ENCODE measurements around the gene EPHA10. TPM values are rescaled to one million over a fixed set of nuclear protein-coding genes. Genes with fewer than 3 reads are reported as not detected.

The EPHA10 gene
- total RNA-seq, 1 experiment from 2014 or later: not detected

DNA sequence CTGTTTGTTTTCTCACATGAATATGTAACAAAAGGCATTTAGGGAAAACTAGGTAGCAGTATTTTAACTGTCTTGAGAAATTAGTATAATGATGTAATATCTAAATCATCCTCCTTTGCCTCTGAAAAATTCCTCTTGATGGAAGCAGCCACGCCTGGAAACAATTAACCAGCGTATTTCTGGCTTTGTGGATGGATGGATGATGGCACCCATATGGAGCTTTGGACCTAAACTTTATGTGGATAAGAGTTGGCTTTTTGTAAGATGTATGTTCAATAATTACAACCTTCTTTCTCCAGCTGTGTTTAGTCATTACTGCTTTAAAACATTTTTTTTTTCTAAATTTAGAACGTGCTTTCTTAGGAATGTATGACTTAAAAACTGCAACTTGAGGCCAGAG is 60.0 kb downstream of the EPHA10 start:
- H3K27me3 ChIP-seq (ENCODE audit: low read length): no peaks in the 10 kb centered on the region
- no peak overlapping the region for H2AFZ ChIP-seq (ENCODE audit: low read length)
- H3K4me1 ChIP-seq (ENCODE audit: low read length): no peaks in the 10 kb centered on the region
- H3K4me2 ChIP-seq (ENCODE audit: low read depth, low read length, poor library complexity, severe bottlenecking): no peak overlapping the region
- H4K20me1 ChIP-seq (ENCODE audit: insufficient read depth, low read depth, low read length): no peaks in the 10 kb centered on the region
- no peaks in the 10 kb centered on the region for H3K79me2 ChIP-seq (ENCODE audit: low read length)
- H3K9me3 ChIP-seq (ENCODE audit: low read length): no peaks in the 10 kb centered on the region
- no peak overlapping the region for H3K4me3 ChIP-seq (ENCODE audit: low read length)
- H3K9me2 ChIP-seq (replicated peaks; ENCODE audit: insufficient read depth, low read length): no peaks in the 10 kb centered on the region
- no peak overlapping the region for H3K27ac ChIP-seq (ENCODE audit: low read length)
- DNase-seq: no peak
- no peak overlapping the region for H3K9ac ChIP-seq (ENCODE audit: low read length)
- peaks cover 62% of the 10 kb centered on the region for H3K36me3 ChIP-seq (ENCODE audit: insufficient read depth, low read length)

DNA sequence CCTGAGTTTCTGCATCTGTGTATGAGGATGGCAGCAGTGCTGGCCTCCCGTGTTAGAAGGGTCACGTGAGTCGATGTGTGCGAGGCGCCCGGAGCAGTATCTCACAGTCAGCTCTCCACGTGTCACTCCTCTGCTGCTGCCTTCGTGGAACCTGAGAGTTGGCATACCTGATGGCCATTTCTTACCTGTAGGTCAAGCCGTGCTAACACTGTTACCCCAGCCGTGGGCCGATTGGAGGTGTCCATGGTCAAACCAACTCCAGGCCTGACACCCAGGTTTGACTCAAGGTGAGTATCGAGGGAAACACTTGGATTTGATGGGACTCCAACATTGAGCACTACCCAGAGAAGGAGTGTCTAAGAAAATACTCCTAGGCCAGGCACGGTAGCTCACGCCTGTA is 61.9 kb downstream of the EPHA10 start:
- no peaks in the 10 kb centered on the region for H3K9me2 ChIP-seq (replicated peaks; ENCODE audit: insufficient read depth, low read length)
- no peak overlapping the region for H3K4me2 ChIP-seq (ENCODE audit: low read depth, low read length, poor library complexity, severe bottlenecking)
- H2AFZ ChIP-seq (ENCODE audit: low read length): no peak overlapping the region
- no peaks in the 10 kb centered on the region for H3K4me1 ChIP-seq (ENCODE audit: low read length)
- peaks cover 56% of the 10 kb centered on the region for H3K36me3 ChIP-seq (ENCODE audit: insufficient read depth, low read length)
- no peak for DNase-seq
- H4K20me1 ChIP-seq (ENCODE audit: insufficient read depth, low read depth, low read length): no peaks in the 10 kb centered on the region
- H3K27me3 ChIP-seq (ENCODE audit: low read length): no peaks in the 10 kb centered on the region
- H3K4me3 ChIP-seq (ENCODE audit: low read length): no peak overlapping the region
- H3K9me3 ChIP-seq (ENCODE audit: low read length): no peaks in the 10 kb centered on the region
- no peak overlapping the region for H3K27ac ChIP-seq (ENCODE audit: low read length)
- H3K79me2 ChIP-seq (ENCODE audit: low read length): no peaks in the 10 kb centered on the region
- no peak overlapping the region for H3K9ac ChIP-seq (ENCODE audit: low read length)

DNA sequence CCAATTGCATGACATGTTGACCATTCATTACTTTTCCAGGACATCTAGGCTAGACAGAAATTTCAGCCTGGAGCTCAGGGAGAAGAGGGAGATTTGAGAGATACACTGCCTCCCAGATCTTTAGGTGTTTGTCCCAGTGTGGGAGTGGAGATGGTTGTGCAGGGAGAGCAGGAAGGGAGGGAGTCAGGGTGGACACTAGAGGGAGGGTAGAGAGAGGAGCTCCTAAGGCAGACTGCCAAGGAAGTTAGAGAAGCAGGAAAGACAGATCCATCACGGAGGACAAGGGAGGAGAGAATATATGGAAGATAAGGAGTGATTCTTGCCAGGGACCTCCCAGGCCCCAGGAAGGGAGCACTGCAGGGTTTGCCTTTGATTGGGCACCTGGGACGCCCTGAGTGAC is 63.9 kb downstream of the EPHA10 start:
- H2AFZ ChIP-seq (ENCODE audit: low read length): no peak overlapping the region
- no peak overlapping the region for H3K4me3 ChIP-seq (ENCODE audit: low read length)
- no peaks in the 10 kb centered on the region for H3K9me3 ChIP-seq (ENCODE audit: low read length)
- DNase-seq: no peak
- no peak overlapping the region for H3K27ac ChIP-seq (ENCODE audit: low read length)
- no peaks in the 10 kb centered on the region for H3K9me2 ChIP-seq (replicated peaks; ENCODE audit: insufficient read depth, low read length)
- peaks cover 62% of the 10 kb centered on the region for H3K36me3 ChIP-seq (ENCODE audit: insufficient read depth, low read length)
- no peak overlapping the region for H3K9ac ChIP-seq (ENCODE audit: low read length)
- H3K4me1 ChIP-seq (ENCODE audit: low read length): no peaks in the 10 kb centered on the region
- H3K79me2 ChIP-seq (ENCODE audit: low read length): peaks cover 8% of the 10 kb centered on the region; the same call in 1 of the 2 replicates
- no peak overlapping the region for H3K4me2 ChIP-seq (ENCODE audit: low read depth, low read length, poor library complexity, severe bottlenecking)
- no peaks in the 10 kb centered on the region for H4K20me1 ChIP-seq (ENCODE audit: insufficient read depth, low read depth, low read length)
- H3K27me3 ChIP-seq (ENCODE audit: low read length): no peaks in the 10 kb centered on the region

DNA sequence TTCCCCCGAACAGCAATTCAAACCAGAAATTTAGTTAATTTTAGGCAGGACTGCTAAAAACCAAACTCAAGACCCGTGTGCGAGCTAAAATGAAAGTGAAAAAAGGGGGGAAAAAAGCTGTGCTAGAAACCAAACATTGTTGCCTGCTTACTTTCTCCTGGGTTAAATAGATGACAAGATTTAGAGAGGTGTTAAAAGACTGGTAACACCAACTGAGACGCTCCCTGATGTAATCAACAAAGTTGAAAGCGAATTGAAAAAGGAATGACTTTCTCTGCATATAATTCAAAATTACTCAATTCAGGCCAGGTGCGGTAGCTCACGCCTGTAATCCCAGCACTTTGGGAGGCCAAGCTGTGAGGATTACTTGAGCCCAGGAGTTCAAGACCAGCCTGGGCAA is 65.8 kb downstream of the EPHA10 start:
- no peaks in the 10 kb centered on the region for H4K20me1 ChIP-seq (ENCODE audit: insufficient read depth, low read depth, low read length)
- peaks cover 67% of the 10 kb centered on the region for H3K36me3 ChIP-seq (ENCODE audit: insufficient read depth, low read length)
- no peak overlapping the region for H3K9ac ChIP-seq (ENCODE audit: low read length)
- H3K27me3 ChIP-seq (ENCODE audit: low read length): no peaks in the 10 kb centered on the region
- peaks cover 19% of the 10 kb centered on the region for H3K79me2 ChIP-seq (ENCODE audit: low read length)
- H3K9me2 ChIP-seq (replicated peaks; ENCODE audit: insufficient read depth, low read length): no peaks in the 10 kb centered on the region
- H3K4me2 ChIP-seq (ENCODE audit: low read depth, low read length, poor library complexity, severe bottlenecking): no peak overlapping the region
- DNase-seq: no peak
- no peak overlapping the region for H3K4me3 ChIP-seq (ENCODE audit: low read length)
- no peak overlapping the region for H2AFZ ChIP-seq (ENCODE audit: low read length)
- no peak overlapping the region for H3K27ac ChIP-seq (ENCODE audit: low read length)
- H3K4me1 ChIP-seq (ENCODE audit: low read length): peaks cover 5% of the 10 kb centered on the region; the same call in 1 of the 2 replicates
- no peaks in the 10 kb centered on the region for H3K9me3 ChIP-seq (ENCODE audit: low read length)

DNA sequence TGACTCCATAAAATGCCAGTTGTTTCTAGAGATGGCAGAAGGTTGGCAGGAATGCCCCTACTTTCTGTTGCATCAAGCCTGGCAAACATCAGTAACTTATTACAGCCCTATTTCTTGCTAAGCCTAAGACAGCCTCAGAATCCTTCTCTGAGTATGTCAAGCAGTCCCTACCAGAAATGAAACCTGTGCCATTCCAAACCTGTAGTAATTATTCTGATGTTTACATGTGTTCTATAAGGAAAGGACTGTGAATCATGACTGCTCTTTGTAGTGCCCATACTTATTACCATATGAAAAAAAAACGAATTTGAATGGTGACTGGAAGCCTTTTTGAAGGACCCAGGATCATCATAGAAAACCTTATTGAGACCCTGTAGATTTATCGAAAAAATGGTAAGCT is 67.2 kb downstream of the EPHA10 start:
- Histone ChIP-seq H3K4me3 (ENCODE audit: low read length) (no peak overlapping the region), H3K4me2 (ENCODE audit: low read depth, low read length, poor library complexity, severe bottlenecking) (no peak overlapping the region), H3K36me3 (ENCODE audit: insufficient read depth, low read length) (peaks cover 64% of the 10 kb centered on the region)

GRCh38 chr1:37697090-37697489 is 67.8 kb downstream of the EPHA10 start:
- Histone ChIP-seq H2AFZ (ENCODE audit: low read length) (no peak overlapping the region), H3K4me2 (ENCODE audit: low read depth, low read length, poor library complexity, severe bottlenecking) (no peak overlapping the region), H3K9ac (ENCODE audit: low read length) (no peak overlapping the region), H3K4me3 (ENCODE audit: low read length) (no peak overlapping the region), H3K27me3 (ENCODE audit: low read length) (no peaks in the 10 kb centered on the region), H3K36me3 (ENCODE audit: insufficient read depth, low read length) (peaks cover 64% of the 10 kb centered on the region), H3K79me2 (ENCODE audit: low read length) (peaks cover 36% of the 10 kb centered on the region), H3K9me2 (replicated peaks; ENCODE audit: insufficient read depth, low read length) (no peaks in the 10 kb centered on the region), H3K4me1 (ENCODE audit: low read length) (peaks cover 12% of the 10 kb centered on the region), H3K9me3 (ENCODE audit: low read length) (no peaks in the 10 kb centered on the region), H4K20me1 (ENCODE audit: insufficient read depth, low read depth, low read length) (no peaks in the 10 kb centered on the region), H3K27ac (ENCODE audit: low read length) (no peak overlapping the region)
- no peak for DNase-seq

More for the DNA sequence above, 67.2 kb downstream of the EPHA10 start:
- peaks cover 32% of the 10 kb centered on the region for H3K79me2 ChIP-seq (ENCODE audit: low read length)
- no peak overlapping the region for H3K27ac ChIP-seq (ENCODE audit: low read length)
- no peak overlapping the region for H3K9ac ChIP-seq (ENCODE audit: low read length)
- no peak for DNase-seq
- H2AFZ ChIP-seq (ENCODE audit: low read length): no peak overlapping the region
- peaks cover 12% of the 10 kb centered on the region for H3K4me1 ChIP-seq (ENCODE audit: low read length)
- H3K27me3 ChIP-seq (ENCODE audit: low read length): no peaks in the 10 kb centered on the region
- no peaks in the 10 kb centered on the region for H4K20me1 ChIP-seq (ENCODE audit: insufficient read depth, low read depth, low read length)
- H3K9me2 ChIP-seq (replicated peaks; ENCODE audit: insufficient read depth, low read length): no peaks in the 10 kb centered on the region
- no peaks in the 10 kb centered on the region for H3K9me3 ChIP-seq (ENCODE audit: low read length)

DNA sequence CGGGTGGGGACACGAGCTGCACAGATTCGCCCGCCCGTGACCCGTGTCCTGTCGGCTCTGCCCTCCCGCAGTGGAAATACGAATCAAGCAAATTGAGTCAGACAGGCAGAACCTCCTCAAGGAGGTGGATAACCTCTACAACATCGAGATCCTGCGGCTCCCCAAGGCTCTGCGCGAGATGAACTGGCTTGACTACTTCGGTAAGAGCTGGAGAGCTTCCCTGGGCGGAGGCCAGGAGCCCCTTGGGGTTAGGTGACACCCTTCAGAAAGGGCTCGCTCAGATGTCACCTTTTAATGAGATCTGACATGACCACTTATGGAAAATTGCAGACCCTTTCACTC is 72.1 kb downstream of the EPHA10 start:
- no peak for DNase-seq
- peak overlapping the region; percentile 86 for H3K4me3 ChIP-seq (ENCODE audit: low read length)
- no peaks in the 10 kb centered on the region for H3K9me2 ChIP-seq (replicated peaks; ENCODE audit: insufficient read depth, low read length)
- peak overlapping the region; percentile 81 for H3K27ac ChIP-seq (ENCODE audit: low read length)
- H4K20me1 ChIP-seq (ENCODE audit: insufficient read depth, low read depth, low read length): no peaks in the 10 kb centered on the region
- peak overlapping the region; percentile 47 for H2AFZ ChIP-seq (ENCODE audit: low read length)
- H3K9ac ChIP-seq (ENCODE audit: low read length): peak overlapping the region; percentile 90
- H3K9me3 ChIP-seq (ENCODE audit: low read length): no peaks in the 10 kb centered on the region
- no peaks in the 10 kb centered on the region for H3K27me3 ChIP-seq (ENCODE audit: low read length)
- H3K79me2 ChIP-seq (ENCODE audit: low read length): peaks cover 64% of the 10 kb centered on the region
- H3K4me1 ChIP-seq (ENCODE audit: low read length): peaks cover 29% of the 10 kb centered on the region
- peak overlapping the region; percentile 78 for H3K4me2 ChIP-seq (ENCODE audit: low read depth, low read length, poor library complexity, severe bottlenecking)
- peaks cover 31% of the 10 kb centered on the region; the same call in 1 of the 2 replicates for H3K36me3 ChIP-seq (ENCODE audit: insufficient read depth, low read length)

DNA sequence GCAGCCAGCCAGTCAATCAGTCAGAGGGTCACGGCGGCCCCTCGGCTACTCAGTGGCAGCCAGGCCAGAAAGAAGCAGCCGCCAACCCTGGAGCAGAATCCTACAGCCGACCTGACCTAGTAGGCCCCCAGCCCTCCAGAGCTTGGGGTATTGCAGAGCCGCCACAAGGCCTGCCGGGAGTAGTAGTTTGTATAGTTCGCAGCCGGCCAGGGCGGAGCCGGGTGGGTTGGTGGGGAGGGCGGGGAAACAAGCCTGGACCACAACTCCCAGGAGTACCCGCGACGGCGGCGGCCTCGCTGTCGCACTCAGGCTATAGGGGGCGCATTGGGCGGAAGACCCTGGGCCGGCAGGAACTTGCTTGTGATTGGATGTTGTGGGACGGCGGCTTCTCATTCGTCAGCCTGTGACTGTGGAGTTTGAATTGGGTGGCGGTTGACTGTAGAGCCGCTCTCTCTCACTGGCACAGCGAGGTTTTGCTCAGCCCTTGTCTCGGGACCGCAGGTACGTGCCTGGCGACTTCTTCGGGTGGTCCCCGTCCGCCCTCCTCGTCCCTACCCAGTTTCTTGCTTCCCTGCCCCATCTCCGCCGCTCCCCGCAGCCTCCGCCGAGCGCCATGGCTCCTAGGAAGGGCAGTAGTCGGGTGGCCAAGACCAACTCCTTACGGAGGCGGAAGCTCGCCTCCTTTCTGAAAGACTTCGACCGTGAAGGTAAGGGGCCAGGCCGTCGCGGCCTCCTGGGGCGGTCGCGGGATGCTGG is 72.7 kb downstream of the EPHA10 start, which contains the start of gene CDCA8:
CDCA8 (plus strand) TSS at position 439 of the 756 bp plus-strand sequence; CDS start at position 614, 175 bp downstream.
- H3K4me1 ChIP-seq (ENCODE audit: low read length): peaks cover 29% of the 10 kb centered on the region
- peak within 1 kb of the TSS; percentile 81 for H3K27ac ChIP-seq (ENCODE audit: low read length)
- H3K79me2 ChIP-seq (ENCODE audit: low read length): peaks cover 64% of the 10 kb centered on the region
- peak within 1 kb of the TSS; percentile 86 for H3K4me3 ChIP-seq (ENCODE audit: low read length)
- no peaks in the 10 kb centered on the region for H3K9me3 ChIP-seq (ENCODE audit: low read length)
- peak within 1 kb of the TSS; percentile 90 for H3K9ac ChIP-seq (ENCODE audit: low read length)
- peak within 1 kb of the TSS; percentile 88 for H2AFZ ChIP-seq (ENCODE audit: low read length)
- DNase-seq: peak; percentile 99
- H4K20me1 ChIP-seq (ENCODE audit: insufficient read depth, low read depth, low read length): no peaks in the 10 kb centered on the region
- H3K9me2 ChIP-seq (replicated peaks; ENCODE audit: insufficient read depth, low read length): no peaks in the 10 kb centered on the region
- H3K27me3 ChIP-seq (ENCODE audit: low read length): no peaks in the 10 kb centered on the region
- peaks cover 25% of the 10 kb centered on the region; the same call in 1 of the 2 replicates for H3K36me3 ChIP-seq (ENCODE audit: insufficient read depth, low read length)
- peak within 1 kb of the TSS; percentile 86 for H3K4me2 ChIP-seq (ENCODE audit: low read depth, low read length, poor library complexity, severe bottlenecking)

Data from Karpas-422 (cell line).